ENCODE results near the gene CAPZA1. TPM values are rescaled to one million over a fixed set of nuclear protein-coding genes. Genes with fewer than 3 reads are reported as not detected.
A peak's percentile ranks its signal among the peaks of the same experiment; 100 is the strongest.

CAPZA1 gene
- total and polyA plus RNA-seq, 10 of the 15 experiments (the other 5 are each of a cell fraction or from before 2014, with no cell fraction given), result 187 to 886 (median 278) TPM

DNA sequence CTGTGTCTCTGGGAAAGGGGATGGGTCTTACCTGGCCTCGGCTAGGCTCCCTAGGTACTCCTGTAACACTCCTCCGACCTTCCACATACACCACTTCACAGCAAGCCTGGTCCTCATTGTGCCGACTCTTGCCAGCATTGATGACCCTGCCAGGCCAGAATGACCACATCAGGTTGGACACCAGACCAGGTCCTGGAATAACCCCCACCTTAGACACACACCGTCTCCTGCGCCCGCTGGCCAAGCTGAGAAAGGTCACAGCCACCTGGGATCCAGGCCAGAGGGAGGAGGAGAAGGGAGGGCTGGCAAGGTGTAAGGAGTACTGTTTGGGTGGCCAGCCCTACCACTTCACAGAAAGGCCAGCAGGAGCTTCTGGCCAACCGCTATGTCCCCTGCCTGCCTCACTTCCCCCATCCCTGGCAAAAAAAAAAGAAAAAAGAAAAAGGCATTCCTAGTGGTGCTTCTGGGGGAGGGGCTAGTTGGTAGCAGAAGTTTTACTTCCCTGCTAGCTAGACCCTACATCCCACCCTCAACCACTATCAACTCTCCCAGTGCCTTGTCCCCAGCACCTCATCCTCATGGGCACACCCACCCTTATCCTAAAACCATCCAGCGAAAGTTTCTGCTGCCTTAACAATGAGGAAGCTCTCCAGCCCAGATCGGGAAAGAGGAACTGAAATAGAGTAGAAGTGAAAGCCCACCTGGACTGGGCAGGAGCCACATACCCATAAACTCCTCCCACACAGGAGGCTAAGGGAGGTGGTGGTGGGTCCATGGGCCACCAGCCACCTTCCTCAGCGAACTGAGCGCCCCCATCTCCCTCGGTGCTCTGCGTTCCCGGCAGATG is 94.1 kb downstream of the CAPZA1 start (continued):
- TF ChIP-seq, protein P1, sequence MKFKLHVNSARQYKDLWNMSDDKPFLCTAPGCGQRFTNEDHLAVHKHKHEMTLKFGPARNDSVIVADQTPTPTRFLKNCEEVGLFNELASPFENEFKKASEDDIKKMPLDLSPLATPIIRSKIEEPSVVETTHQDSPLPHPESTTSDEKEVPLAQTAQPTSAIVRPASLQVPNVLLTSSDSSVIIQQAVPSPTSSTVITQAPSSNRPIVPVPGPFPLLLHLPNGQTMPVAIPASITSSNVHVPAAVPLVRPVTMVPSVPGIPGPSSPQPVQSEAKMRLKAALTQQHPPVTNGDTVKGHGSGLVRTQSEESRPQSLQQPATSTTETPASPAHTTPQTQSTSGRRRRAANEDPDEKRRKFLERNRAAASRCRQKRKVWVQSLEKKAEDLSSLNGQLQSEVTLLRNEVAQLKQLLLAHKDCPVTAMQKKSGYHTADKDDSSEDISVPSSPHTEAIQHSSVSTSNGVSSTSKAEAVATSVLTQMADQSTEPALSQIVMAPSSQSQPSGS (IDR thresholded peaks at IDR 0.05; ENCODE audit: low read length), result no peak
- TF ChIP-seq RB1 (IDR thresholded peaks at IDR 0.05; ENCODE audit: borderline replicate concordance) (no peak), EP300 (IDR thresholded peaks at IDR 0.05; ENCODE audit: borderline replicate concordance in 1 of 2, control insufficient read depth in 1 of 2, low read depth in 2 of 2, low read length in 2 of 2) (0 out of 4 replicates have a peak, but pooled peaks of 1 of the 2 experiments have one; percentile 42), MYC (IDR thresholded peaks at IDR 0.05; ENCODE audit: insufficient read depth, insufficient read length, insufficient replicate concordance, low read length, severe bottlenecking) (no peak), NRF1 (conservative IDR thresholded peaks at IDR 0.05; ENCODE audit: low read depth, low read length) (no peak), STAT1 (conservative IDR thresholded peaks at IDR 0.05) (no peak), IKZF2 (IDR thresholded peaks at IDR 0.05) (peak; percentile 93 to 96), TAF1 (IDR thresholded peaks at IDR 0.05; ENCODE audit: borderline replicate concordance, low read depth, low read length) (no peak), SREBF1 (IDR thresholded peaks at IDR 0.05; ENCODE audit: low read length) (no peak), PAX5 (IDR thresholded peaks at IDR 0.05; ENCODE audit: borderline replicate concordance, low read depth, low read length) (0 out of 2 replicates have a peak, but pooled peaks have one; percentile 24), SP1 (IDR thresholded peaks at IDR 0.05; ENCODE audit: low read depth, low read length) (no peak), RBBP5 (conservative IDR thresholded peaks at IDR 0.05) (no peak), KDM1A (IDR thresholded peaks at IDR 0.05; ENCODE audit: borderline replicate concordance) (no peak), TCF3 (IDR thresholded peaks at IDR 0.05; ENCODE audit: borderline replicate concordance, insufficient read depth, low read depth, low read length) (0 out of 2 replicates have a peak, but pooled peaks have one; percentile 10), JUNB (IDR thresholded peaks at IDR 0.05) (no peak), ATF7 (IDR thresholded peaks at IDR 0.05; ENCODE audit: low read depth) (no peak)
- TF ChIP-seq, protein P2, sequence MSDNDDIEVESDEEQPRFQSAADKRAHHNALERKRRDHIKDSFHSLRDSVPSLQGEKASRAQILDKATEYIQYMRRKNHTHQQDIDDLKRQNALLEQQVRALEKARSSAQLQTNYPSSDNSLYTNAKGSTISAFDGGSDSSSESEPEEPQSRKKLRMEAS (IDR thresholded peaks at IDR 0.05; ENCODE audit: low read depth, low read length), result no peak
- TF ChIP-seq, protein P3, sequence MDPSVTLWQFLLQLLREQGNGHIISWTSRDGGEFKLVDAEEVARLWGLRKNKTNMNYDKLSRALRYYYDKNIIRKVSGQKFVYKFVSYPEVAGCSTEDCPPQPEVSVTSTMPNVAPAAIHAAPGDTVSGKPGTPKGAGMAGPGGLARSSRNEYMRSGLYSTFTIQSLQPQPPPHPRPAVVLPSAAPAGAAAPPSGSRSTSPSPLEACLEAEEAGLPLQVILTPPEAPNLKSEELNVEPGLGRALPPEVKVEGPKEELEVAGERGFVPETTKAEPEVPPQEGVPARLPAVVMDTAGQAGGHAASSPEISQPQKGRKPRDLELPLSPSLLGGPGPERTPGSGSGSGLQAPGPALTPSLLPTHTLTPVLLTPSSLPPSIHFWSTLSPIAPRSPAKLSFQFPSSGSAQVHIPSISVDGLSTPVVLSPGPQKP (IDR thresholded peaks at IDR 0.05; ENCODE audit: low read depth, low read length), result no peak
- TF ChIP-seq, protein P4, sequence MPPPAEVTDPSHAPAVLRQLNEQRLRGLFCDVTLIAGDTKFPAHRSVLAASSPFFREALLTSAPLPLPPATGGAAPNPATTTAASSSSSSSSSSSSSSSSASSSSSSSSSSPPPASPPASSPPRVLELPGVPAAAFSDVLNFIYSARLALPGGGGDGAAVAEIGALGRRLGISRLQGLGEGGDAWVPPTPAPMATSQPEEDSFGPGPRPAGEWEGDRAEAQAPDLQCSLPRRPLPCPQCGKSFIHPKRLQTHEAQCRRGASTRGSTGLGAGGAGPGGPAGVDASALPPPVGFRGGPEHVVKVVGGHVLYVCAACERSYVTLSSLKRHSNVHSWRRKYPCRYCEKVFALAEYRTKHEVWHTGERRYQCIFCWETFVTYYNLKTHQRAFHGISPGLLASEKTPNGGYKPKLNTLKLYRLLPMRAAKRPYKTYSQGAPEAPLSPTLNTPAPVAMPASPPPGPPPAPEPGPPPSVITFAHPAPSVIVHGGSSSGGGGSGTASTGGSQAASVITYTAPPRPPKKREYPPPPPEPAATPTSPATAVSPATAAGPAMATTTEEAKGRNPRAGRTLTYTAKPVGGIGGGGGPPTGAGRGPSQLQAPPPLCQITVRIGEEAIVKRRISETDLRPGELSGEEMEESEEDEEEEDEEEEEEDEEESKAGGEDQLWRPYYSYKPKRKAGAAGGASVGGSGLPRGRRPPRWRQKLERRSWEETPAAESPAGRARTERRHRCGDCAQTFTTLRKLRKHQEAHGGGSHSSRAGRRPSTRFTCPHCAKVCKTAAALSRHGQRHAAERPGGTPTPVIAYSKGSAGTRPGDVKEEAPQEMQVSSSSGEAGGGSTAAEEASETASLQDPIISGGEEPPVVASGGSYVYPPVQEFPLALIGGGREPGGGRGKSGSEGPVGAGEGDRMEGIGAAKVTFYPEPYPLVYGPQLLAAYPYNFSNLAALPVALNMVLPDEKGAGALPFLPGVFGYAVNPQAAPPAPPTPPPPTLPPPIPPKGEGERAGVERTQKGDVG (CRISPR knock-in tag; IDR thresholded peaks at IDR 0.05), result no peak
- TF ChIP-seq, protein P5, sequence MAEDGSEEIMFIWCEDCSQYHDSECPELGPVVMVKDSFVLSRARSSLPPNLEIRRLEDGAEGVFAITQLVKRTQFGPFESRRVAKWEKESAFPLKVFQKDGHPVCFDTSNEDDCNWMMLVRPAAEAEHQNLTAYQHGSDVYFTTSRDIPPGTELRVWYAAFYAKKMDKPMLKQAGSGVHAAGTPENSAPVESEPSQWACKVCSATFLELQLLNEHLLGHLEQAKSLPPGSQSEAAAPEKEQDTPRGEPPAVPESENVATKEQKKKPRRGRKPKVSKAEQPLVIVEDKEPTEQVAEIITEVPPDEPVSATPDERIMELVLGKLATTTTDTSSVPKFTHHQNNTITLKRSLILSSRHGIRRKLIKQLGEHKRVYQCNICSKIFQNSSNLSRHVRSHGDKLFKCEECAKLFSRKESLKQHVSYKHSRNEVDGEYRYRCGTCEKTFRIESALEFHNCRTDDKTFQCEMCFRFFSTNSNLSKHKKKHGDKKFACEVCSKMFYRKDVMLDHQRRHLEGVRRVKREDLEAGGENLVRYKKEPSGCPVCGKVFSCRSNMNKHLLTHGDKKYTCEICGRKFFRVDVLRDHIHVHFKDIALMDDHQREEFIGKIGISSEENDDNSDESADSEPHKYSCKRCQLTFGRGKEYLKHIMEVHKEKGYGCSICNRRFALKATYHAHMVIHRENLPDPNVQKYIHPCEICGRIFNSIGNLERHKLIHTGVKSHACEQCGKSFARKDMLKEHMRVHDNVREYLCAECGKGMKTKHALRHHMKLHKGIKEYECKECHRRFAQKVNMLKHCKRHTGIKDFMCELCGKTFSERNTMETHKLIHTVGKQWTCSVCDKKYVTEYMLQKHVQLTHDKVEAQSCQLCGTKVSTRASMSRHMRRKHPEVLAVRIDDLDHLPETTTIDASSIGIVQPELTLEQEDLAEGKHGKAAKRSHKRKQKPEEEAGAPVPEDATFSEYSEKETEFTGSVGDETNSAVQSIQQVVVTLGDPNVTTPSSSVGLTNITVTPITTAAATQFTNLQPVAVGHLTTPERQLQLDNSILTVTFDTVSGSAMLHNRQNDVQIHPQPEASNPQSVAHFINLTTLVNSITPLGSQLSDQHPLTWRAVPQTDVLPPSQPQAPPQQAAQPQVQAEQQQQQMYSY (CRISPR knock-in tag; IDR thresholded peaks at IDR 0.05), result no peak
